ENCODE measurements around the gene GPHN.

The GPHN gene

GRCh38 chr14:66596241-66596985 is 88.5 kb downstream of the GPHN start:
- H3K4me1 ChIP-seq, result no peaks in the 10 kb centered on the region
- DNase-seq, result no peak
- no peaks in the 10 kb centered on the region for H3K27me3 ChIP-seq
- H3K36me3 ChIP-seq, result no peaks in the 10 kb centered on the region; the same call in 1 of the 2 replicates
- no peak overlapping the region for H3K4me3 ChIP-seq (ENCODE audit: low read depth, low read length)
- H3K9me3 ChIP-seq, result no peaks in the 10 kb centered on the region; the same call in 1 of the 2 replicates
- TF ChIP-seq, protein P1, sequence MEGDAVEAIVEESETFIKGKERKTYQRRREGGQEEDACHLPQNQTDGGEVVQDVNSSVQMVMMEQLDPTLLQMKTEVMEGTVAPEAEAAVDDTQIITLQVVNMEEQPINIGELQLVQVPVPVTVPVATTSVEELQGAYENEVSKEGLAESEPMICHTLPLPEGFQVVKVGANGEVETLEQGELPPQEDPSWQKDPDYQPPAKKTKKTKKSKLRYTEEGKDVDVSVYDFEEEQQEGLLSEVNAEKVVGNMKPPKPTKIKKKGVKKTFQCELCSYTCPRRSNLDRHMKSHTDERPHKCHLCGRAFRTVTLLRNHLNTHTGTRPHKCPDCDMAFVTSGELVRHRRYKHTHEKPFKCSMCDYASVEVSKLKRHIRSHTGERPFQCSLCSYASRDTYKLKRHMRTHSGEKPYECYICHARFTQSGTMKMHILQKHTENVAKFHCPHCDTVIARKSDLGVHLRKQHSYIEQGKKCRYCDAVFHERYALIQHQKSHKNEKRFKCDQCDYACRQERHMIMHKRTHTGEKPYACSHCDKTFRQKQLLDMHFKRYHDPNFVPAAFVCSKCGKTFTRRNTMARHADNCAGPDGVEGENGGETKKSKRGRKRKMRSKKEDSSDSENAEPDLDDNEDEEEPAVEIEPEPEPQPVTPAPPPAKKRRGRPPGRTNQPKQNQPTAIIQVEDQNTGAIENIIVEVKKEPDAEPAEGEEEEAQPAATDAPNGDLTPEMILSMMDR (IDR thresholded peaks at IDR 0.05; ENCODE audit: low read depth, low read length), result no peak

DNA sequence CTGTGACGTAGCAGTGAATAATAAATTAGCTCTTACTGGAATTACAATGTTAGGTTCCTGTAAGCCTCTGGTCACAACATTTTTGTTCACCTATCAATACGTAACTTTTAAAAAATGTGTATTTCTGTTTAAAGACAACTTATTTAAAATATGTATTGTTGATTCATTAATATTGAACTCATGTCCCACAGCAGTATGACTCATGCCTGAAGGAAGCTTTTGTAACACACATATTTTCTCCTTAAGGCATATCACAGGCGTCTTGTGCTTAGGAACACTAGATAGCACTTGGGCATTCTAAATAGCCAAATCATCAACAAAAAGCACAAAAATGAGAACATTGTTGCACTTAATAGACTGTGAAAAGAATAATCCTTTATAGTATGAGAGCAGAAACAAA is 92.5 kb downstream of the GPHN start:
- Histone ChIP-seq H3K27me3 (no peaks in the 10 kb centered on the region), H3K9me3 (no peaks in the 10 kb centered on the region; the same call in 1 of the 2 replicates), H3K4me3 (ENCODE audit: low read depth, low read length) (no peak overlapping the region), H3K4me1 (no peaks in the 10 kb centered on the region), H3K36me3 (no peaks in the 10 kb centered on the region)
- TF ChIP-seq, protein P1 (IDR thresholded peaks at IDR 0.05; ENCODE audit: low read depth, low read length), result no peak
- DNase-seq, result no peak

GRCh38 chr14:66601932-66602578 is 94.1 kb downstream of the GPHN start:
- H3K4me3 ChIP-seq (ENCODE audit: low read depth, low read length), result no peak overlapping the region
- no peaks in the 10 kb centered on the region for H3K36me3 ChIP-seq
- H3K27me3 ChIP-seq, result no peaks in the 10 kb centered on the region
- H3K4me1 ChIP-seq, result no peaks in the 10 kb centered on the region
- TF ChIP-seq, protein P1 (IDR thresholded peaks at IDR 0.05; ENCODE audit: low read depth, low read length), result no peak
- no peak for DNase-seq
- no peaks in the 10 kb centered on the region for H3K9me3 ChIP-seq

DNA sequence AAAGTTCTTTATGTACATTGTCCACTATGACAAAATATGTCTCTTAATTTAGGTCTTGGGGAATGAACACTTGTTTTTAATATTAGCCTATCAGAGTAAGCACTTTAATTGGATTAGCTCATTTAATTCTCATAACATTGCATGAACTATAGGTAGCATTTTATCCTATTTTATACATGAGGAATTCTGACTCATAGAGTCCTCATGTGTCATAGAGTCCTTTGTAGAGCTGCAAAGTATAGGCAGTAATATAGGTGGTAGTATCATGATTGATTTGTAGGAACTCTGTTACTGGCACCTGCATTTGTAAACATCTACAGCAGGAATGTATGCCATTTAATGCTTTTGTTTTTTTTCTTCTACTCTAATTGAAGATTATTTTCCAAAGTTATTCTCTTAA is 96.0 kb downstream of the GPHN start:
- H3K9me3 ChIP-seq, result no peaks in the 10 kb centered on the region
- no peak overlapping the region for H3K4me3 ChIP-seq (ENCODE audit: low read depth, low read length)
- no peaks in the 10 kb centered on the region for H3K27me3 ChIP-seq
- no peaks in the 10 kb centered on the region for H3K4me1 ChIP-seq
- DNase-seq, result no peak
- TF ChIP-seq, protein P1 (IDR thresholded peaks at IDR 0.05; ENCODE audit: low read depth, low read length), result no peak
- no peaks in the 10 kb centered on the region for H3K36me3 ChIP-seq

GRCh38 chr14:66606826-66607225 is 98.9 kb downstream of the GPHN start:
- DNase-seq, result no peak

More at GRCh38 chr14:66606826-66607225, 98.9 kb downstream of the GPHN start:
- no peak overlapping the region for H3K4me3 ChIP-seq (ENCODE audit: low read depth, low read length)
- H3K27me3 ChIP-seq, result no peaks in the 10 kb centered on the region
- no peaks in the 10 kb centered on the region for H3K4me1 ChIP-seq
- no peaks in the 10 kb centered on the region for H3K36me3 ChIP-seq
- TF ChIP-seq, protein P1 (IDR thresholded peaks at IDR 0.05; ENCODE audit: low read depth, low read length), result no peak
- H3K9me3 ChIP-seq, result no peaks in the 10 kb centered on the region

All from BE2C (cell line).